Measurements from ENCODE around the gene SORCS2. TPM values are rescaled to one million over a fixed set of nuclear protein-coding genes. Genes with fewer than 3 reads are reported as not detected.
A peak's percentile ranks its signal among the peaks of the same experiment; 100 is the strongest.

Gene SORCS2
- total and polyA plus RNA-seq, 2 of the 8 experiments (the other 6 are each of a cell fraction or from before 2014, with no cell fraction given): 0.36 to 1.8 TPM

DNA sequence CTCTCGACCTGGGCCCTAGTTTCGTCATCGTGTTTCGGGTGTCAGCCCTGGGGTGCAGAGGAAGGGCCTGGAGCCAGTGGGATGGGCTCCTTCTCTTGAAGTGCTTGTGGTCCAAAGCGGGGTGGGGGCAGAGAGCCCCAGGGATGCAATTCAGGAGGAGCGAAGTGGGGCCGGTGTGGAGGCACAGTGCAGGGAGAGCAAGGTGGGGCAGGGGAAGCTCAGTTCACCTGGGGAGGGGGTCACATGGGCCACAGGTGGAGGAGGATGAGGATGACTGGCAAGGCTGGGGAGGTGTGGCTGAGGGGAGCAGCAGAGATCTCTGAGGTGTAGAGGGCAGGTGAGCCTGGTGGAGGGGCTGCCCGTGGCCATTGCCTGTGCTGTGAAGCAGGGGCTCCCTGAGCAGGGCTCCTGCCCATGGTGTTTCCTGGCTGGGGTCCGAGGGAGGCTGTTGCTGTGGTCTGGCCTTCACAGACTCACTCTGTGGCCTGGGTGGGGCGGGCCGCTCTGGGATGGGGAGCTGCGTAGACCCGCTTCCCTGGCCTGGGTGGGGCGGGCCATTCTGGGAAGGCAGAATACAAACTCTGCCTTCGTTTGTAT, 6.9 kb downstream of the SORCS2 start:
- Histone ChIP-seq H3K23me2 (ENCODE audit: low read depth, low read length) (no peaks in the 10 kb centered on the region), H4K20me1 (replicated peaks in 1 of 2; ENCODE audit: control insufficient read depth in 1 of 2, insufficient read depth in 2 of 2, low read length in 2 of 2) (peaks cover 0 to 1% of the 10 kb centered on the region in 2 experiments), H3K56ac (replicated peaks; ENCODE audit: insufficient read length, low read depth, low read length) (no peak overlapping the region), H3K27me3 (replicated peaks in 1 of 4; ENCODE audit: control insufficient read depth in 3 of 4, extremely low read depth in 1 of 4, insufficient read depth in 3 of 4, low read length in 3 of 4) (peaks cover 0 to 12% (median 9%) of the 10 kb centered on the region in 4 experiments; a peak in 6 of 7 replicates), H2BK12ac (ENCODE audit: low read depth, low read length) (0 out of 2 replicates have a peak overlapping the region, but pooled peaks have one; percentile 2), H2BK20ac (ENCODE audit: low read length) (no peak overlapping the region), H3K14ac (ENCODE audit: insufficient read length) (no peak overlapping the region), H3K9ac (replicated peaks in 1 of 4; ENCODE audit: extremely low read depth in 1 of 4, low read depth in 3 of 4, low read length in 3 of 4) (no peak overlapping the region), H3K4ac (replicated peaks; ENCODE audit: insufficient read length, low read depth, low read length) (no peak overlapping the region), H2AFZ (ENCODE audit: low read length) (no peak overlapping the region), H3K36me3 (ENCODE audit: control insufficient read depth in 2 of 4, insufficient read depth in 4 of 4, low read length in 3 of 4) (no peaks in the 10 kb centered on the region), H4K8ac (ENCODE audit: extremely low read depth, insufficient read depth, low read length) (peak overlapping the region; percentile 7; the same call in 1 of the 2 replicates), H3K4me2 (ENCODE audit: insufficient read depth in 1 of 2, low read depth in 2 of 2, low read length in 2 of 2) (no peak overlapping the region), H3K79me2 (ENCODE audit: control insufficient read depth in 1 of 2, insufficient read depth in 2 of 2, low read length in 2 of 2) (no peaks in the 10 kb centered on the region), H3K4me3 (ENCODE audit: extremely low read depth in 1 of 4, insufficient read depth in 2 of 4, low read depth in 3 of 4, low read length in 4 of 4) (no peak overlapping the region), H2BK120ac (replicated peaks; ENCODE audit: low read depth, low read length) (no peak overlapping the region), H2AK5ac (ENCODE audit: low read depth, low read length) (no peak overlapping the region), H3K4me1 (replicated peaks in 1 of 4; ENCODE audit: control insufficient read depth in 3 of 4, insufficient read depth in 4 of 4, low read length in 3 of 4) (peaks cover 0 to 16% (median 8%) of the 10 kb centered on the region in 4 experiments; a peak in 6 of 7 replicates), H3K27ac (ENCODE audit: low read depth, low read length) (no peak overlapping the region), H3K9me3 (ENCODE audit: insufficient read depth in 2 of 2, low read depth in 1 of 2, low read length in 1 of 2) (no peaks in the 10 kb centered on the region), H3K79me1 (ENCODE audit: low read depth, low read length) (no peaks in the 10 kb centered on the region), H3K18ac (ENCODE audit: extremely low read depth, low read length) (no peak overlapping the region), H2BK5ac (ENCODE audit: low read depth, low read length) (no peak overlapping the region), H4K91ac (replicated peaks; ENCODE audit: insufficient read length, low read length) (no peak overlapping the region), H4K5ac (ENCODE audit: insufficient read length, low read depth, low read length) (no peak overlapping the region), H3K23ac (ENCODE audit: insufficient read length) (no peak overlapping the region), H2BK15ac (ENCODE audit: low read length) (no peak overlapping the region)
- WGBS, 2 experiments (ENCODE audit: extremely low coverage in 1 of 2, insufficient coverage in 1 of 2, insufficient read length in 1 of 2, insufficient replicate concordance in 2 of 2, low coverage in 1 of 2, low lambda C conversion rate in 2 of 2, missing lambda C conversion rate in 1 of 2): 96% methylated on average over 15 of the region's 15 CpGs; no CpG with 5 or more reads in 1 of the 2 experiments
- DNase-seq (ENCODE audit: low read depth in 1 of 2, low spot score in 2 of 2): no peak
- ChIA-PET CTCF (ENCODE audit: partially characterized antibody) (interaction anchor here (1.0 kb wide), 1 partner anchor 39 kb away, joined by 3 read pairs; no protein-coding TSS in a partner anchor), POLR2A (ENCODE audit: partially characterized antibody) (no interaction called here)
- no peak for FAIRE-seq
- no peak for TF ChIP-seq SP4 (IDR thresholded peaks at IDR 0.05; ENCODE audit: low read length)
- no peak for TF ChIP-seq CTBP2 (IDR thresholded peaks at IDR 0.05; ENCODE audit: borderline replicate concordance, insufficient read depth, insufficient read length, low read length)
- TF ChIP-seq SUZ12 (IDR thresholded peaks at IDR 0.05; ENCODE audit: low read length): no peak
- no peak for TF ChIP-seq JUND (IDR thresholded peaks at IDR 0.05; ENCODE audit: low read length)
- no peak for TF ChIP-seq BRCA1 (IDR thresholded peaks at IDR 0.05; ENCODE audit: low read depth, low read length)
- TF ChIP-seq, protein P1, sequence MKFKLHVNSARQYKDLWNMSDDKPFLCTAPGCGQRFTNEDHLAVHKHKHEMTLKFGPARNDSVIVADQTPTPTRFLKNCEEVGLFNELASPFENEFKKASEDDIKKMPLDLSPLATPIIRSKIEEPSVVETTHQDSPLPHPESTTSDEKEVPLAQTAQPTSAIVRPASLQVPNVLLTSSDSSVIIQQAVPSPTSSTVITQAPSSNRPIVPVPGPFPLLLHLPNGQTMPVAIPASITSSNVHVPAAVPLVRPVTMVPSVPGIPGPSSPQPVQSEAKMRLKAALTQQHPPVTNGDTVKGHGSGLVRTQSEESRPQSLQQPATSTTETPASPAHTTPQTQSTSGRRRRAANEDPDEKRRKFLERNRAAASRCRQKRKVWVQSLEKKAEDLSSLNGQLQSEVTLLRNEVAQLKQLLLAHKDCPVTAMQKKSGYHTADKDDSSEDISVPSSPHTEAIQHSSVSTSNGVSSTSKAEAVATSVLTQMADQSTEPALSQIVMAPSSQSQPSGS (IDR thresholded peaks at IDR 0.05; ENCODE audit: low read length): no peak
- TF ChIP-seq EZH2 (IDR thresholded peaks at IDR 0.05; ENCODE audit: low read depth, low read length, severe bottlenecking): no peak
- TF ChIP-seq ASH2L (IDR thresholded peaks at IDR 0.05; ENCODE audit: low read length): no peak
- no peak for TF ChIP-seq KDM4A (IDR thresholded peaks at IDR 0.05; ENCODE audit: low read depth, low read length, severe bottlenecking)
- no peak for TF ChIP-seq TCF12 (IDR thresholded peaks at IDR 0.05; ENCODE audit: low read depth, low read length)
- no peak for TF ChIP-seq RNF2 (IDR thresholded peaks at IDR 0.05; ENCODE audit: borderline replicate concordance, low read depth, low read length, missing control alignments, poor library complexity, severe bottlenecking)
